Esophagus squamous epithelium (tissue), 4 donors: ENCODE data around the gene ANKRD13A.

Source experiments
- POLR2A ChIP-seq, 4 donors: fragments of 450-650 bp; IDR thresholded peaks; one replicate each; pipeline ENCODE4 v1.6.1; 2017; ENCODE audit warnings: antibody characterized with exemption in 4 of 4, mild to moderate bottlenecking in 4 of 4, moderate library complexity in 3 of 4
- TF ChIP-seq, protein P1 (sequence below), 6 experiments: fragments of 450-650 bp in 4 of 6; fragments of 200-600 bp in 2 of 6; sonication (generic) in 2 of 6; IDR thresholded peaks; one replicate each; pipeline ENCODE4 v1.5.1; 2016 to 2019; ENCODE audit warnings: antibody characterized with exemption in 6 of 6, mild to moderate bottlenecking in 4 of 6, moderate library complexity in 4 of 6

DNA sequence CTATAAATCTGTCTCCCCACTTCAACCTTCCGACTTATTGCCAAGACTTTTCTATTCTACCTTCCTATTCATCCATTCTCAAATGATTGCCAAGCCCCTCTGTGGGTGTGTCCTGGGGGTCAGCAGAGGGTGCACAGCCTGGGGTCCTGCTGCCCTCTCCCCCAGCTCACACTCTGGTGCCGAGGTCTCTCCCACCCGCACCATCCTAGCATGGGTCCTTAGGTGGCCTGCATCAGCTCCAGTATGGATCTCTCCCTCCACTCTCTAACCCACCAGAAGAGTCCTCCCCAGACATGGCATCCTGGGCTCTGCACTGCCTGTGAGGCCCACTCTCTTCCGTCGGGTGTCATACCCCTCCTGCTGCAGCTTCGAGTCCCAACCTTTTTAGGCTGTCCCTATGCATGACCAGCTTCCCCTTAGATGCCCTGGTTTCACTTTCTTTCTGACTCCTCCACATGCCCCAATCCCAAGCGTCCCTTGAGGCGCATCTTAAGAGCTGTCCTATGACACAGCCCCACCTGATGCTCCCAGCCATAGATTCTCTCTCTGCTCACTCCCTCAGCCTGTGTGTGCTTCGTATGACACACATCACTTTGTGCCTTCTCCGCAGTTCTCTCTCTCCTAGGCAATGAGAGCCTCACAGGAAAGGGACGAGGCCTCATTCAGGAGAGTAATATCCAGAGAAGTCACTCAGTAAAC, 46.9 kb upstream of the ANKRD13A start:
- no peak for TF ChIP-seq POLR2A (IDR thresholded peaks at IDR 0.05)
- TF ChIP-seq, protein P1, sequence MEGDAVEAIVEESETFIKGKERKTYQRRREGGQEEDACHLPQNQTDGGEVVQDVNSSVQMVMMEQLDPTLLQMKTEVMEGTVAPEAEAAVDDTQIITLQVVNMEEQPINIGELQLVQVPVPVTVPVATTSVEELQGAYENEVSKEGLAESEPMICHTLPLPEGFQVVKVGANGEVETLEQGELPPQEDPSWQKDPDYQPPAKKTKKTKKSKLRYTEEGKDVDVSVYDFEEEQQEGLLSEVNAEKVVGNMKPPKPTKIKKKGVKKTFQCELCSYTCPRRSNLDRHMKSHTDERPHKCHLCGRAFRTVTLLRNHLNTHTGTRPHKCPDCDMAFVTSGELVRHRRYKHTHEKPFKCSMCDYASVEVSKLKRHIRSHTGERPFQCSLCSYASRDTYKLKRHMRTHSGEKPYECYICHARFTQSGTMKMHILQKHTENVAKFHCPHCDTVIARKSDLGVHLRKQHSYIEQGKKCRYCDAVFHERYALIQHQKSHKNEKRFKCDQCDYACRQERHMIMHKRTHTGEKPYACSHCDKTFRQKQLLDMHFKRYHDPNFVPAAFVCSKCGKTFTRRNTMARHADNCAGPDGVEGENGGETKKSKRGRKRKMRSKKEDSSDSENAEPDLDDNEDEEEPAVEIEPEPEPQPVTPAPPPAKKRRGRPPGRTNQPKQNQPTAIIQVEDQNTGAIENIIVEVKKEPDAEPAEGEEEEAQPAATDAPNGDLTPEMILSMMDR (IDR thresholded peaks at IDR 0.05): no peak
